Esophagus (tissue), 2 donors: ENCODE results near the gene EPHA10. TPM values are rescaled to one million over a fixed set of nuclear protein-coding genes. Genes with fewer than 3 reads are reported as not detected.
"Not testable (repeated sequence)": the region's sequence is repeated elsewhere in the genome, so short reads cannot be mapped to it uniquely, and the experiment has no call there.

Experiments used
- H3K27ac ChIP-seq, 2 donors: one replicate each; pipeline ENCODE4 v1.5.1; 2013; ENCODE audit warnings: low read depth in 2 of 2, mild to moderate bottlenecking in 2 of 2, inconsistent platforms in 1 of 2, low read length in 1 of 2, moderate library complexity in 1 of 2
- H3K27me3 ChIP-seq, 2 donors: one replicate each; pipeline ENCODE4 v1.6.1; 2013; ENCODE audit warnings: low read length in 2 of 2, control low read depth in 1 of 2, mild to moderate bottlenecking in 1 of 2; ENCODE audit not compliant: insufficient read depth in 2 of 2, control insufficient read depth in 1 of 2
- H3K36me3 ChIP-seq, 2 donors: one replicate each; pipeline ENCODE4 v1.6.1; 2013; ENCODE audit warnings: low read length in 1 of 2; ENCODE audit not compliant: control insufficient read depth in 2 of 2, insufficient read depth in 2 of 2
- H3K4me1 ChIP-seq, 2 donors: one replicate each; pipeline ENCODE4 v1.6.1; 2013; ENCODE audit warnings: low read length in 1 of 2; ENCODE audit not compliant: control insufficient read depth in 2 of 2, insufficient read depth in 2 of 2
- H3K4me3 ChIP-seq, 2 donors: one replicate each; pipeline ENCODE4 v1.5.1; 2013; ENCODE audit warnings: low read length in 2 of 2, mild to moderate bottlenecking in 2 of 2, low read depth in 1 of 2, moderate library complexity in 1 of 2
- H3K9me3 ChIP-seq, 2 donors: one replicate each; pipeline ENCODE4 v1.6.1; 2013; ENCODE audit warnings: mild to moderate bottlenecking in 2 of 2, low read depth in 1 of 2, low read length in 1 of 2, moderate library complexity in 1 of 2; ENCODE audit not compliant: control insufficient read depth in 2 of 2, insufficient read depth in 1 of 2
- WGBS, 2 donors: extraction: QIAGEN DNeasy Blood & Tissue Kit; methylation state at CpG; one replicate each; pipeline ENCODE4 v1.1.7; 2013; 5-methylcytosine and 5-hydroxymethylcytosine counted together
- polyA plus RNA-seq, 2 donors: library from polyadenylated mRNA; stranded (reverse); fragments of 200-250 nt; gene quantifications; one replicate each; pipeline ENCODE4 v1.2.3, GENCODE V29; 2013
- donor health status: healthy with polysubstance abuse.
- donor health status: Bipolar disorder and iron deficiency.

Gene EPHA10
- polyA plus RNA-seq, 2 donors, result 0.24 to 0.38 TPM

DNA sequence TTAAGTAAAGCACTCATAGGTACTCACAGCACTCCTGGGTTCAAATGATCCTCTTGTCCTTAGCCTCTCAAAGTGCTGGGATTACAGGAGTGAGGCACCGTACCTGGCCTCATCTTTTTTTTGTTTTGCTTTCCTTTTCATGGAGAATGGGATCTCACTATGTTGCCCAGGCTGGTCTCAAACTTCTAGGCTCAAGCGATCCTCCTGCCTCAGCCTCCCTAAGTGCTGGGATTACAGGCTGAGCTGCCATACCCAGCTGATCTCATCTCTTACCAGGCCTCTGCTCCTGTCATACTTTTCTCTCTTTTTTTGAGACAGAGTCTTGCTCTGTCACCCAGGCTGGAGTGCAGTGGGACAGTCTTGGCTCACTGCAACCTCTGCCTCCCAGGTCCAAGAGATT lies 77.2 kb downstream of the EPHA10 start:
- H3K9me3 ChIP-seq, H3K27ac ChIP-seq, H3K27me3 ChIP-seq, H3K4me3 ChIP-seq: not testable (repeated sequence)
- Histone ChIP-seq H3K4me1 (peaks cover 0 to 13% of the 10 kb centered on the region in 2 donors), H3K36me3 (peaks cover 7 to 21% of the 10 kb centered on the region in 2 donors)
- WGBS, 2 donors, result 92 to 98% methylated on average over 2 of the region's 2 CpGs

DNA sequence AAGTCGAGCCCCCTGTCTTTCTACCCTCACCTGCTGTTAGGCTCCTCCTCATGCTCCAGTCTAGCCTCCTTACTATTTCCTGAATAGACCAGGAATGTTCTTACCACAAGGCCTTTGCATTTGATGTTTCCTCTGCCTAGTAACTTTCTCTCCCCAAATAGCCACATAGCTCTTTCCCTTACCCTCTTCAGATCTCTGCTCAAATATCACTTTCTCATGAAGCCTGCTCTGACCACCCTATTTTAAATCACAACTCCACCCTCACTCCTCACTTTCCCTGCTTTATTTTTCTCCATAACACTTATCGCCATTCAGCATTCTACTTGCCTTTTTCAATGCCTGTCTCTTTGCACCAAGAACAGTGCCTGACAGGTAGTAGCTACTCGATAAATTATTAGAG lies 79.2 kb downstream of the EPHA10 start:
- Histone ChIP-seq H3K36me3 (peaks cover 9 to 21% of the 10 kb centered on the region in 2 donors), H3K4me3 (no peak overlapping the region)
- 86 to 89% methylated on average over 3 of the region's 3 CpGs for WGBS, 2 donors

DNA sequence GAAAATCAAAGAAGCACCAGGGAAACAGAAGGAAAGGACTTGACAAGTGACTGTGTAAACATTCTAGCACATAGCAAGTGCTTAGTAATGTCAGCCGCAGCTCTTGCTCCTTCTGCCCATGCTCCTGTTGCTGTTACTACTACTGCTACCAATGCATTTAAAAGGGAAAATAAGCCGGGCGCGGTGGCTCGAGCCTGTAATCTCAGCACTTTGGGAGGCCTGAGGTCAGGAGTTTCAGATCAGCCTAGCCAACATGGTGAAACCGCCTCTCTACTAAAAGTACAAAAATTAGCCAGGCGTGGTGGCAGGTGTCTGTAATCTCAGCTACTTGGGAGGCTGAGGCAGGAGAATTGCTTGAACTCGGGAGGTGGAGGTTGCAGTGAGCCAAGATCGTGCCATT lies 80.7 kb downstream of the EPHA10 start:
- H3K36me3 ChIP-seq, result peaks cover 9 to 21% of the 10 kb centered on the region in 2 donors
- not testable (repeated sequence) for H3K27ac ChIP-seq, H3K4me3 ChIP-seq, H3K4me1 ChIP-seq, H3K27me3 ChIP-seq, H3K9me3 ChIP-seq
- 91% methylated on average over 9 of the region's 9 CpGs for WGBS, 2 donors

More for the DNA sequence above, 79.2 kb downstream of the EPHA10 start:
- Histone ChIP-seq H3K9me3 (no peaks in the 10 kb centered on the region), H3K27ac (no peak overlapping the region), H3K27me3 (no peaks in the 10 kb centered on the region), H3K4me1 (peaks cover 0 to 4% of the 10 kb centered on the region in 2 donors)

DNA sequence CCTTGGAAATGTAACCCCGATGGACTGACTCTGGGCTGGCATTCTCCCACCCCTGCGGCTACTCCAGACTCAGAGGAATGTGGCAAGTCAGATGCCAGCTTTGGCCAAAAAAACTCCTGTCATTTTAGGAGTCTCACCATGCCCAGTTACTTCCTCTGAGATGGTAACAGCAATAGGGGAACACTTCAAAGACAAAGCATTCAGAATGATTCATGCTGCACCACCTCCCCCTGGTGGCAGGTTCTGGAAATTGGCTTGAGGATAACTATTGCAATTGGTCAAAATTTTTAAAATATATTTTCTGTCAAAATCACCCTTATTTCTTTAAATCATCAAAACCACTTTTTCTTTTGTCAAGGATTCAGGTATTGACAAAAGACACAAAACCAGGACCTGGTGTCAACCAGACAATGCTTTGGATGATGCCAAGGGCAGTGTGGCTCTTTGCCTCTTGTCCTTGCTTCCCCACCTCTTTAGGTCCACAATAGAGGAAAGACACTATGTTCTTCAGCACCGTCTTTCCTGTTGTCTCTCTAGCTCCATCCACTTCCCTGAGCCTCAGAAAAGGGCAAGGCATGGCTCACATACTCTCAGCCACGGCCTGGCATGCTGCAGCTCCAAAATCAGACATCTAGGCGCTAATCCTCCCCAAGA lies 82.5 kb downstream of the EPHA10 start:
- Histone ChIP-seq H3K36me3 (peaks cover 9 to 21% of the 10 kb centered on the region in 2 donors), H3K27ac (no peak overlapping the region), H3K27me3 (no peaks in the 10 kb centered on the region), H3K4me3 (no peak overlapping the region), H3K9me3 (no peaks in the 10 kb centered on the region), H3K4me1 (no peaks in the 10 kb centered on the region)
- 64 to 69% methylated on average over 5 of the region's 5 CpGs for WGBS, 2 donors

DNA sequence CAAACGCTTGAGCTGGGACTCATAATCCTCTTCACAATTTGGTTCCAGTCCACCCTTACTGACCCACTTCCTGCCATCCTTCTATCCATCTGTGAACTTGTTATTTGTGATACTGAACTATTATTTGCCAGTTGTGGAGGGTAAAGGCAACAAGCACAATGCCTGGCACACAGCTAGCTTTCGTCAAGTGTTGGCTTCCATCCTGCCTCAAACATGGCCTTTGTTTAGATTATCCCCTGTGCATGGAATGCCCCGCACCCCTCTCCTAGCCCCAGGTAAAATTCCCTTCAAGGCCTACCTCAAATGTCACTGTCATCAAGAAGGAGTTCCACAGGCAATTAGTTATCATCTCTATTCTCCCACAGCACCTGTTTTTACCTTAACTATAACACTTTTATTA lies 84.0 kb downstream of the EPHA10 start:
- H3K36me3 ChIP-seq, result peaks cover 5 to 12% of the 10 kb centered on the region in 2 donors
- WGBS, 2 donors, result 75 to 77% methylated on average over 3 of the region's 3 CpGs
- no peaks in the 10 kb centered on the region for H3K27me3 ChIP-seq
- no peak overlapping the region for H3K4me3 ChIP-seq
- H3K9me3 ChIP-seq, result no peaks in the 10 kb centered on the region
- H3K27ac ChIP-seq, result no peak overlapping the region
- H3K4me1 ChIP-seq, result no peaks in the 10 kb centered on the region

DNA sequence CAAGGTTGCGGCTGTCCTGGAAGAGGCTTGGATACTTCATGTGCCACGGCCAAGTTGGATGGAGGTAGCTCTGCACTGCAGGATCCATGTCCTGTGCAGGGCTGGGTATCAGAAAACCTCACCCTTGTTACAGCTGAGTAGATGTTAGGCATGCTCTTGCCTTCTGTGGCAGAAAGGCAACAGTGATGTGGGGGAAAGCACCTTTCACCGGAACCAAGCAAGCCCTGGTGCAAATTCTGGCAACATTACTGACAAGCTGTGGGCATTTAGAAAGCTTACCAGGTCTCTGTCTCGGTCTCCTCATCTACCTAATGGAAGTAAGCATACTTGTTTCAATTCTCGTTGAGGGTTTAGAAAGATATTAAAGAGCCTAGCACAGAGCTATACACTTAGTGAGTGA lies 87.1 kb downstream of the EPHA10 start:
- Histone ChIP-seq H3K27ac (no peak overlapping the region), H3K27me3 (no peaks in the 10 kb centered on the region), H3K4me3 (no peak overlapping the region), H3K9me3 (no peaks in the 10 kb centered on the region), H3K4me1 (no peaks in the 10 kb centered on the region), H3K36me3 (peaks cover 0 to 2% of the 10 kb centered on the region in 2 donors)
- 84 to 85% methylated on average over 5 of the region's 5 CpGs for WGBS, 2 donors

DNA sequence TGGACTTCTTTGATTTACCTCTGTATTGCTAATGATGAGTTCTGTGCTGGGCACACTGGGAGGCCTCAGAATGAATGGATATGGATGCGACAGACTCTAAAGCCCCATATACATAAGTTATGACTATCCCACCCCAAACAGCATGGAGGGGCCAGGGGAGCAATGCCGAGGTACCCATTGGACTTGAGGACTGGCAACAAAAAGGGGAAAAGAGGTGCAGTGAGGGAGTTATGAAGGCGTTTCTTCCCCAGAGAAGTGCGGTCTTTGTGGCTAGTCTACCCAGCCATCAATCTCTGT lies 87.8 kb downstream of the EPHA10 start:
- 69 to 76% methylated on average over 4 of the region's 4 CpGs for WGBS, 2 donors
- no peaks in the 10 kb centered on the region for H3K4me1 ChIP-seq
- H3K27ac ChIP-seq, result no peak overlapping the region
- H3K4me3 ChIP-seq, result no peak overlapping the region
- H3K9me3 ChIP-seq, result no peaks in the 10 kb centered on the region
- H3K27me3 ChIP-seq, result no peaks in the 10 kb centered on the region
- H3K36me3 ChIP-seq, result no peaks in the 10 kb centered on the region

DNA sequence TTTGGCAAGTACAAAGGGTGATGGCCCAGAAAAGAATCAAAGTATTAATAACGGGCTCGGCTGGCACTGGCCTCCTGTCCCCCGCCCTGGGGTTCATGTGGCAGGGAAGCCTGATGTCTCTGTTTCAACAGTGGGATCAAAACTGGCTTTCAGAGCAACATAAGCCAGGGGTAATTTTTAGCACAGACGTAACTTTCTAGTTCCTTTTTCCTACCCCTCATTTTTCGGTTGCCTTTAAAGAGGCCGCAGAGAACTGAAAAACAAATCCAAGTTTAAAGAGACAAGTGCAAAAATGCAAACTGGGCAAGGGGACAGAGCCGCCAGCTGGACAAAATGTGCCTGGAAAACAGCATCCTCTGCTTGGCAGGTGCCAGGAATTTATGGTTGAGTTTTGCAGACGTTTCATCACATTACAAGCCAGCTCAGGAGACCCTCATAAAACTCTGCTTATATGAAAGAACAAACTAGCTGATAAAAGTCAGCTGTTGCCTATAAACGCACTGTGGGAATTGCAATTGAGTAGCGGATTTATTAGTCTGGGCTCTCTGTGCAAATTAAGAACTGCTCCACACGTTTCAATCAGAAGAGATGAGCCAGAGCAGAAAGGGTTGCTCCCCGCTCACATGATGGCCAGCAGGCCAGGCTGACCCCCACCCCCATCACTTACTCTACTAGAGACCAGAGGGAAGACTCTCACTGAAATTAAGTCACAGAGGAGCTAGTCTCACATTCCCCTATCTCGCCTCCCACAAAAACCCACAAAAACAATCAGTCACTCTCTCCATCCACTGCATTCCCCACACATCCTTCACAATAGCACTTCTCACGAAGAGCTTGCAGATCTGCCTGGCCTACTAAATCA lies 88.4 kb downstream of the EPHA10 start:
- no peaks in the 10 kb centered on the region for H3K27me3 ChIP-seq
- no peaks in the 10 kb centered on the region for H3K9me3 ChIP-seq
- no peaks in the 10 kb centered on the region for H3K4me1 ChIP-seq
- no peaks in the 10 kb centered on the region for H3K36me3 ChIP-seq
- H3K4me3 ChIP-seq, result no peak overlapping the region
- H3K27ac ChIP-seq, result no peak overlapping the region
- 49 to 51% methylated on average over 14 of the region's 14 CpGs for WGBS, 2 donors

DNA sequence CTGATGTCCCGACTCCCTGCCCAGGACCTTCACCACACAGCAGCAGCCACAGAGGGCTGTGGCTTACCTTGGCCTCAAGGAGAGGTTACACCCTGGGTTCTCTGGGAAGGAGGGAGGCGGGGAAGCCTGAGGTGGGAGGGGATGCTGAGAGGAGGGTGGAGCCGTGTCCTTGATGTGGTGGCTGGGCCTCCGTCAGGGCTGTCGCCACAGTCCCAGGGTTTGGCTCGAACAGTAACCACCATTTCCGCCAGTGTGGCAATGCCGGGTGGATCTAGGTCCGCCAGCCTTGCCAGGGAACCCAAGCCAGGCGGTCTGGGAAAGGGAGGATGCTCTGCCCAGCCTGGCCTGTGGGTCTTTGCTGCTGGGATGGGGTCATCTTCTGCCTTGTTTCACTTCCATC lies 91.0 kb downstream of the EPHA10 start:
- no peaks in the 10 kb centered on the region for H3K36me3 ChIP-seq
- H3K27ac ChIP-seq, result no peak overlapping the region
- no peaks in the 10 kb centered on the region for H3K27me3 ChIP-seq
- H3K4me3 ChIP-seq, result no peak overlapping the region
- WGBS, 2 donors, result 37 to 42% methylated on average over 9 to 10 of the region's 10 CpGs
- no peaks in the 10 kb centered on the region for H3K4me1 ChIP-seq
- no peaks in the 10 kb centered on the region for H3K9me3 ChIP-seq
